Measurements from ENCODE around the gene LRRC3.
"Not testable (repeated sequence)": the region's sequence is repeated elsewhere in the genome, so short reads cannot be mapped to it uniquely, and the experiment has no call there.

Gene LRRC3, protein sequence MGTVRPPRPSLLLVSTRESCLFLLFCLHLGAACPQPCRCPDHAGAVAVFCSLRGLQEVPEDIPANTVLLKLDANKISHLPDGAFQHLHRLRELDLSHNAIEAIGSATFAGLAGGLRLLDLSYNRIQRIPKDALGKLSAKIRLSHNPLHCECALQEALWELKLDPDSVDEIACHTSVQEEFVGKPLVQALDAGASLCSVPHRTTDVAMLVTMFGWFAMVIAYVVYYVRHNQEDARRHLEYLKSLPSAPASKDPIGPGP

GRCh38 chr21:44454747-44455523 is at the start of gene LRRC3:
Gene LRRC3, plus strand, starts transcription at chr21:44455510. Its CDS starts 1,135 bp downstream, at chr21:44456645.
- peak; percentile 88 for DNase-seq

DNA sequence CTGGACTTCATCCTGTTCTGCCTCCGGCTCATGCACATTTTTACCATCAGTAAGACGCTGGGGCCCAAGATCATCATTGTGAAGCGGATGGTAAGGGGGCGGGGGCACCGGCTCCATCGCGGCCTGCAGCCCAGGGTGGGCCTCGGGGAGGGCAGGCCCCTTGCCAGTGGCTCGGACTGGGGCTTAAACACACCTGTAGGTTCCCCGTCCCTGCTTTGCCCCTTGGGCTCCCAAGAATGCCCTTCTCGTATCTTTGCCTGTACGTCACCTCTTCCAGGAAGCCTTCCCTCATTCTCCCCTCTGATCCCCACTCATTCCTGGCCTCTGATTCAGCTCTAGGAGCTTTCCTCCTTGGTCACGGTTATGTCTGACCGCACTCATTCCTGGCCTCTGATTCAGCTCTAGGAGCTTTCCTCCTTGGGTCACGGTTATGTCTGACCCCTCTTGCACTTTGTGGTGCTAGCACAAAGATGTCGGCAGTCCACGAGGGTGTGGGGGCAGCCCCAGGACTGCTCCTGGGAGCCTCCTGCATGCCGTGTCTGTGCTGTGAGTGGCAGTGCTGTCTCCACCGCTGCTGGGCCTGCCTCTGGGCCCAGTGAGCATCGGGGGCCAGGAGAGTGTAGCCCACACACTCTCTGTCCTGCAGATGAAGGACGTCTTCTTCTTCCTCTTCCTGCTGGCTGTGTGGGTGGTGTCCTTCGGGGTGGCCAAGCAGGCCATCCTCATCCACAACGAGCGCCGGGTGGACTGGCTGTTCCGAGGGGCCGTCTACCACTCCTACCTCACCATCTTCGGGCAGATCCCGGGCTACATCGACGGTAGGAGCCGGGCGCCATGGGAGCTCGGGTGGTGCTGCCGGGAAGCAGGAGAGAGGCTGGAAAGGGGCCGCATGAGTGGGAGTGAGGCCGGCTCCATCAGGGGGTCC is 49.1 kb upstream of the LRRC3 start:
- no peak for DNase-seq

DNA sequence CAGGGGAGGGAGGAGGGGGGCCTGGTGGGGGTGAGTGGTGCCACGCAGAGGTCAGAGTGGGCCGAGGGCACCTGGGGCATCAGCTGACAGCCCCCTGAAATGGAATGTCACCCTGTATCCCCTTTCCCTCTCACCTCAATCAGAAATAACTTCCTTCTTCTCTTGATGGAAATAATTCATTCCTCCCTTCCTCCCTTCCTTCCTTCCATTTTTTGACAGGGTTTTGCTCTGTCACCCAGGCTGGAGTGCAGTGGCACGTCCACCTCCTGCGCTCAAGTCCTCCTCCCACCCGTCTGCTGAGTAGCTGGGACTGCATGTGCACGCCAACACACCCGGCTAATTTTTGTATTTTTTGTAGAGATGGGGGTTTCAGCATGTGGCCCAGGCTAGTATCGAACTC is 48.4 kb upstream of the LRRC3 start:
- DNase-seq, result no peak

DNA sequence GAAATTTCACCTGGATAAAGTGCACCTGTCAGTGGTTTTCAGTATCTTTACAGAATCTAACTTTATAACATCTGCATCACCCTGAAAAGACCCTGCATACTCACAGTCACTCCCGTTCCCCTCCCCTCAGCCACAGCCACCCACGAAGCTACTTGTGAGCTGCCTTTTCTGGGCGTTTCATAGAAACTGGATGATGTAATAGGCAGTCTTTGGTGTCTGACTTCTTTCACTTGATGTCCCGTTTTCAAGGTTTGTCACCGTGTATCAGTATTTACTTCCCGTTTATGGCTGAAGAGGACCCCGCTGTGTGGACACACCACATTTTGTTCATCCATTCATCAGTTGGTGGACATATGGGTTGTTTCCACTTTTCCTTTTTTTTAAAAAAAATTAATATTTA is 47.8 kb upstream of the LRRC3 start:
- no peak for DNase-seq

DNA sequence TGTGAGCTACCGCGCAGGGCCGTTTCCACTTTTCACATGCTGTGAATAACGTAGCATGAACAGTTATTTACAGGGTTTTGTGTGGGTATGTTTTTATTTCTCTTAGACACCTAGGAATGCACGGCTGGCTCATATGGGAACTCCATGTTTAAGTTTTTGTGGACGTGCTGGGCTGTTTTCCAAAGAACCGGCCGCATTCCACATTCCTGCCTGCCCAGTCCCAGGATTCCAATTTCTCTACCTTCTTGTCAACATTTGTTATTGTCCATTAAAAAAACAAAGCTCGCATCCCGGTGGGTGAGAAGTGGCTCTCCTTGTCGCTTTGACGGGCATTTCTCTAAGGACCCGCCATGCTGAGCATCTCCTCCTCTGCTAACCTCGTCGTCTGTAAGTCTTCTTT is 47.1 kb upstream of the LRRC3 start:
- no peak for DNase-seq

GRCh38 chr21:44413566-44414290 is 41.6 kb upstream of the LRRC3 start:
- no peak for DNase-seq

GRCh38 chr21:44414291-44415072 is 40.8 kb upstream of the LRRC3 start:
- DNase-seq, result no peak

DNA sequence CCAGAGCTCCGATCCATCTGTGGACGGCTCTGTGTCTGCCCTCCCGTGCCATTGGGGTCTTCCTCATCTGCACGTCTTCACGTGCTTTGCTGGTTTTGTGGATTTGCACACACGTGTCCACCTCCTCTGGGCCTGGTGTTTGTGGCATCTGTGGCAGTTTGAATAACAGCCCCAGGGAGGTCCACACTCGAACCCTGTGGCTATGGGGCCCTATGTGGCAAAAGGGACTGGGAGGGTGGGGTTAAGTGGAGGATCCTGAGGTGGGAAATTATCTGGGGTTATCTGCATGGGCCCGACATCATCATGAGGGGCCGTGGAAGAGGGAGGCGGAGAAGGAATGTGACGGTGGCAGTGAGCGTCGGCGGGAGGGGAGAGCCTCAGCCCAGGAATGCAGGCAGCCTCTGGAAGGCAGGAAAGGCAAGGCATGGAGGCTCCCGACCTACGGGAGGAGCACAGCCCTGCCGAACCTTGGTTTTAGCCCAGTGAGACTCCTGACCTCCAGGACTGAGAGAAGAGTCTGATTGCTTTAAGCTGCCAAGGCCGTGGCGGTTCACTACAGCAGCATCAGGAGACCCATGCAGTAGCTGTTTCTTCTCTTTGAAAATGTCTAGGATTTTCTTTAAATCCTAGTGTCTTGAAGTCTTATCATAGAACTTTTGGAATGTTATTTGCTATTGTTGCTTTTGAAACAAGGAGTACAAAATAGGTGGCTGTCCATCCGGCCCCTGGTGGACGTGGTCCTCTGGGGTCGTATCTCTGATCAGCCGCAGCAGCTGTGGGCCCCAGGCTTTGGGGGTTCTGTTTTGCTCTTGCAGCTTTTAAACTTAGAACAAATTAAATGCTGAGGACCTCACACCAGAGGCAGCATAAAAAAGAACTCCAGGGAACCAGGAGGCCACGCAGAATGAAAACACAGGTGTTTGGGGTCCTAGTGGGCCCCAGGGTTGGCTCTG is 40.0 kb upstream of the LRRC3 start:
- no peak for DNase-seq

DNA sequence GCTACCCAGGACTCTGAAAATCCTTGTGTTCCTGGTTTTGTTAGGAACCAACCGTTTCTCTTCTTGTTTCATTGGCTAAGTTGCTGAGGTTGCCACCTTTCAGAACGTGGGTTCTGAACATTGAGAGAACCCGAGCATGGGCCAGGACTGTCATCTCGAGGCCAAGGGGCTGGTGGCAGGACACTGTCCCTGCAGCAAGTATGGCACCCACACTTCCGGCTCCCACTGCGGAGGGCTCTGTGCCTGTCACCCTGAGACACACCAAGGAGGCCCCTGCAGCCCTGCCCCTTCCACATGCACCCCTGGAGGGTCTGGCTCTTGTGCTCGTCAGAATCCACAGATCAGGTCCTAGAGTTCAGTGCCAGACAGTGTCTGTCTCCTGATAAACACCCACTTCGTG is 39.1 kb upstream of the LRRC3 start:
- DNase-seq, result no peak

DNA sequence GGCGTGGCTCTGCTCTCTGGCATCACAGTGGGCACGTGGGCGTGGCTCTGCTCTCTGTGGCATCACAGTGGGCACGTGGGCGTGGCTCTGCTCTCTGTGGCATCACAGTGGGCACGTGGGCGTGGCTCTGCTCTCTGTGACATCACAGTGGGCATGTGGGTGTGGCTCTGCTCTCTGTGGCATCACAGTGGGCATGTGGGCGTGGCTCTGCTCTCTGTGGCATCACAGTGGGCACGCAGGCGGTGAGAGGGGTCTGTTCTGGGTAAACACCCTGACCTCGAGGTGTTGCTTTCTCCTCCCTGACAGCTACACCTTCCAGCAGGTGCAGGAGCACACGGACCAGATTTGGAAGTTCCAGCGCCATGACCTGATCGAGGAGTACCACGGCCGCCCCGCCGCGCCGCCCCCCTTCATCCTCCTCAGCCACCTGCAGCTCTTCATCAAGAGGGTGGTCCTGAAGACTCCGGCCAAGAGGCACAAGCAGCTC is 37.6 kb upstream of the LRRC3 start:
- not testable (repeated sequence) for DNase-seq

GRCh38 chr21:44418108-44418875 is 37.0 kb upstream of the LRRC3 start:
- no peak for DNase-seq

- DNase-seq, result no peak
These were observed 36.5 kb upstream of the LRRC3 start for GRCh38 chr21:44418876-44419230.

- DNase-seq, result no peak
These were observed 35.6 kb upstream of the LRRC3 start for GRCh38 chr21:44419679-44420078.

DNA sequence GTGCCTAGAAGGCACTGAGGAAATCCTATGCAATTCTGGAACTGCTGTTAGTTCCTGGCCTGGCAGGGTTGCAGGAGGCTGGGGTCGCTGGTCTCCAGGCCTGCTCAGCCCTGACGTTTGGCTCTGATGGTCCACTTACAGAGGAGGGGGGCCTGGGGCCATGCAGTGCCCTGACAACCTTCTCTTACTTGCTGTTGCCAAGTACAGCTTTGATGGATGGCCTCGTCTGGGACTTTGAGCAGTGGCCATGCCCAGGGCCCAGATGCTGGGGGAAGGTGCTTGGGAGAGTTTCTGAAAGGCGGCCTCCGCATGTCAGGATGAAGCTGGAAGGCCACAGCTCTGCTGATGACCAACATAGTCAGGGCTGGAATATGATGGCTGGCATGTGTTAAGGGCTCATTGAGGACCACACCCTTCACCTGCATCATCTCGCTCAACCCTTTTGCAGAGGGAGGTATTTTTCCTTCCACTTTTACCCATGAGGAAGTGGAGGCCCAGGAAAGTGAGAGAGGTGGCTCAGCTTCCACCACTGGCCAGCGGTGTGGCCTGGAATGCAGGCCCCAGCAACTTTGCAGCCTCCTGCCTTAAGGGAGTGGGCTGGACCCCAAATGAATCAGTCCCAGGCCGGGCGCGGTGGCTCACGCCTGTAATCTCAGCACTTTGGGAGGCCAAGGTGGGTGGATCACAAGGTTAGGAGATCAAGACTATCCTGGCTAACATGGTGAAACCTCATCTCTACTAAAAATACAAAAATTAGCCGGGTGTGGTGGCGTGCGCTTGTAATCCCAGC is 34.7 kb upstream of the LRRC3 start:
- no peak for DNase-seq

DNA sequence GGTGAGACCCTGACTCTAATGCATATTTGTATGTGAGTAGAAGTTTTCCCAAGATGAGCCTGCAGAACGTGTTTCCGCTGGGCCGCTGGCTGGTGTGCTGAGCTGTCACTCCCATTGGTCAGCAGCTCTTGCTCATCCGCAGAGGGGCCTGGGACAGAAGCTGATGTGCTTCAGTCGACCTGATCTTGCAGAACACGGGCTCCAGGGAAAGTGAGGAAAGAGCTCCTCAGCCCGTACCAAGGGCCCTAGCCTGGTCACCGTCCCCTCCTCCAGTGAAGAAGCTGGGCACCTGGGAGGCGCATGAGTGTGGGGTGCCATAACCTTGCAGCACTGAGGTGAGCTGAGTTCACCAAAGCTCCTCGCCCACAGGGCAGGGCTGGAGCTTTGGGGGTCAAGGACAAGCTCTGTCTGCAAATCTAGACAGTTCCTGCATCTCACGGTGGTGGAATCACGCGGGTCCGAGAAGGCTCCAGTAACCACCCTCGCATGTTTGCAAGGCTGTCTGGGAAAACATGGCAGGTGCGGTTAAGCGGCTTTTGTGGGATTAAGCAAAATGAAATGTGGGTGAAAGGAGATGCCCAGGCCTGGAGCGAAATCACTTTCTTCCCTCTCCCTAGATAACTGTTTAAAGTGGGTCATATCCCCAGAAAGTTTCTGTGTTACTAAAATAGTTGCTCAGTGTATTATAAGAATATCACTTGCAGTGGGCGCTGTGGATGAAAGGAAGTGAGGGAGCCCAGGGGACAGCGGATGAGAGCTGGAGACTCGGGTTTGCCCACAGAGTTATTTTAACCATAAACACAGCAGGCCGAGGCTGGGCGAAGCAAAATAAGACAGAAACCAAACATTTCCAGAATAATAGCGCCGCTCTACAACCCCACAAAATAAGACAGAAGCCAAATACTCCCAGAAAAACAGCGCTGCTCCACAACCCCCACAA is 33.1 kb upstream of the LRRC3 start:
- DNase-seq, result no peak

DNA sequence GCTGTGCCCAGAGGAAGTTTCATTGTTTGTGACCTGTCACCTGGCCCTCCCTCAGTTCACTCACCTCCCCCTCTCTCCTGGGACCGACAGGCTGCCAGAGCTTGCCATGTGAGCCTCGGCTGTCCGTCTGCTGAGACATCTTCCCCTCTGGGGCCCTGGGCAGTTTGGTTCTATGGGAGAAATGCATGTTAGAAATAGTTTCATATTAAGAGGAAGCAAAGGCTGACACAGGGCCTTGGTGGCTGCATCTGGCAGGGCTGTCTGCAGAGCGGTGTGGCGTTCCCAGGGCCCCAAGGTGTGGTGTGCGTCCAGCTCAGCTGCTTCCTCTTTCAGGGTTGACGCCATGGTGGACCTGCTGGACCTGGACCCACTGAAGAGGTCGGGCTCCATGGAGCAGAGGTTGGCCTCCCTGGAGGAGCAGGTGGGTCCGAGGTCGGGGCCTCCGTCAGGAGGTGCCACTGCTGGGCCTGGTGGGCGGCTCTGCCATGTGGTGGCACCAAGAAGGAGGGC is 31.9 kb upstream of the LRRC3 start:
- no peak for DNase-seq

GRCh38 chr21:44423941-44424607 is 31.2 kb upstream of the LRRC3 start:
- no peak for DNase-seq

Measured in activated CD4-positive, alpha-beta T cell treated with anti-CD3 and anti-CD28 coated beads, Interleukin-10, Interleukin-2, amounts not matched to agents 100 ng/mL and 50 ng/mL, durations not matched to agents 16 hours and 8 hours (primary cell).